Stimulated activated CD8-positive, alpha-beta memory T cell treated with anti-CD3 and anti-CD28 coated beads, Interleukin-12 subunit alpha, Interleukin-12 subunit beta, amount 100 ng/mL, for 24 hours (primary cell): Measurements from ENCODE around the gene RFX1.

Source experiments
- DNase-seq: peaks from one replicate; pipeline ENCODE4 v3.0.0-alpha.2; 2020; ENCODE audit errors: extremely low read depth

RFX1 gene

GRCh38 chr19:13996928-13997630 is 9.0 kb downstream of the RFX1 start:
- no peak for DNase-seq

- DNase-seq, result no peak
These were observed 10.0 kb downstream of the RFX1 start for GRCh38 chr19:13995878-13996765.

GRCh38 chr19:13995017-13995728 is 10.9 kb downstream of the RFX1 start:
- DNase-seq, result no peak

GRCh38 chr19:13993590-13994300 is 12.4 kb downstream of the RFX1 start:
- no peak for DNase-seq

- DNase-seq, result no peak
These were observed 14.1 kb downstream of the RFX1 start for GRCh38 chr19:13992025-13992424.

- DNase-seq, result no peak
These were observed 16.0 kb downstream of the RFX1 start for GRCh38 chr19:13990085-13990484.

GRCh38 chr19:13989487-13989886 is 16.6 kb downstream of the RFX1 start:
- DNase-seq, result no peak

- DNase-seq, result no peak
These were observed 18.8 kb downstream of the RFX1 start for GRCh38 chr19:13987101-13987890.

GRCh38 chr19:13986348-13986904 is 19.7 kb downstream of the RFX1 start:
- peak; percentile 97 for DNase-seq

GRCh38 chr19:13985771-13986347 is 20.3 kb downstream of the RFX1 start:
- DNase-seq, result no peak

- DNase-seq, result no peak
These were observed 21.0 kb downstream of the RFX1 start for GRCh38 chr19:13984875-13985741.

GRCh38 chr19:13984186-13984585 is 21.9 kb downstream of the RFX1 start:
- no peak for DNase-seq

GRCh38 chr19:13983213-13983889 is 22.8 kb downstream of the RFX1 start:
- DNase-seq, result no peak

- DNase-seq, result no peak
These were observed 23.3 kb downstream of the RFX1 start for GRCh38 chr19:13982773-13983172.

GRCh38 chr19:13981988-13982501 is 24.1 kb downstream of the RFX1 start:
- no peak for DNase-seq

GRCh38 chr19:13981467-13981866 is 24.7 kb downstream of the RFX1 start:
- DNase-seq, result no peak

GRCh38 chr19:13981021-13981420 is 25.1 kb downstream of the RFX1 start:
- DNase-seq, result no peak

- no peak for DNase-seq
These were observed 25.8 kb downstream of the RFX1 start for GRCh38 chr19:13980340-13980739.
